ENCODE data around the gene C14orf119.

- TF ChIP-seq CTCF (conservative IDR thresholded peaks at IDR 0.05; ENCODE audit: low read depth, low read length), result peak; percentile 76
- no peak for TF ChIP-seq EZH2 (IDR thresholded peaks at IDR 0.05; ENCODE audit: borderline replicate concordance, low read depth, low read length, poor library complexity, severe bottlenecking)
These were observed 18.4 kb upstream of the C14orf119 start for GRCh38 chr14:23076785-23077408.

All from A673 (cell line).